Cardiac ventricle fibroblast (primary cell): ENCODE results near the gene TCTN3. TPM values are rescaled to one million over a fixed set of nuclear protein-coding genes. Genes with fewer than 3 reads are reported as not detected.

Source experiments
- total RNA-seq: library from RNA; depleted of rRNA; stranded (reverse); fragments of >200 nt; gene quantifications from 2 replicates; pipeline ENCODE4 v1.2.3, GENCODE V29; 2015

The TCTN3 gene, protein sequence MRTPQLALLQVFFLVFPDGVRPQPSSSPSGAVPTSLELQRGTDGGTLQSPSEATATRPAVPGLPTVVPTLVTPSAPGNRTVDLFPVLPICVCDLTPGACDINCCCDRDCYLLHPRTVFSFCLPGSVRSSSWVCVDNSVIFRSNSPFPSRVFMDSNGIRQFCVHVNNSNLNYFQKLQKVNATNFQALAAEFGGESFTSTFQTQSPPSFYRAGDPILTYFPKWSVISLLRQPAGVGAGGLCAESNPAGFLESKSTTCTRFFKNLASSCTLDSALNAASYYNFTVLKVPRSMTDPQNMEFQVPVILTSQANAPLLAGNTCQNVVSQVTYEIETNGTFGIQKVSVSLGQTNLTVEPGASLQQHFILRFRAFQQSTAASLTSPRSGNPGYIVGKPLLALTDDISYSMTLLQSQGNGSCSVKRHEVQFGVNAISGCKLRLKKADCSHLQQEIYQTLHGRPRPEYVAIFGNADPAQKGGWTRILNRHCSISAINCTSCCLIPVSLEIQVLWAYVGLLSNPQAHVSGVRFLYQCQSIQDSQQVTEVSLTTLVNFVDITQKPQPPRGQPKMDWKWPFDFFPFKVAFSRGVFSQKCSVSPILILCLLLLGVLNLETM
- 27.2 and 33.6 TPM in 2 replicates for total RNA-seq

GRCh38 chr10:95693668-95694534, at the start of gene TCTN3:
Gene TCTN3 (minus strand): TSS chr10:95693927. CDS start chr10:95693899, 28 bp downstream.

DNA sequence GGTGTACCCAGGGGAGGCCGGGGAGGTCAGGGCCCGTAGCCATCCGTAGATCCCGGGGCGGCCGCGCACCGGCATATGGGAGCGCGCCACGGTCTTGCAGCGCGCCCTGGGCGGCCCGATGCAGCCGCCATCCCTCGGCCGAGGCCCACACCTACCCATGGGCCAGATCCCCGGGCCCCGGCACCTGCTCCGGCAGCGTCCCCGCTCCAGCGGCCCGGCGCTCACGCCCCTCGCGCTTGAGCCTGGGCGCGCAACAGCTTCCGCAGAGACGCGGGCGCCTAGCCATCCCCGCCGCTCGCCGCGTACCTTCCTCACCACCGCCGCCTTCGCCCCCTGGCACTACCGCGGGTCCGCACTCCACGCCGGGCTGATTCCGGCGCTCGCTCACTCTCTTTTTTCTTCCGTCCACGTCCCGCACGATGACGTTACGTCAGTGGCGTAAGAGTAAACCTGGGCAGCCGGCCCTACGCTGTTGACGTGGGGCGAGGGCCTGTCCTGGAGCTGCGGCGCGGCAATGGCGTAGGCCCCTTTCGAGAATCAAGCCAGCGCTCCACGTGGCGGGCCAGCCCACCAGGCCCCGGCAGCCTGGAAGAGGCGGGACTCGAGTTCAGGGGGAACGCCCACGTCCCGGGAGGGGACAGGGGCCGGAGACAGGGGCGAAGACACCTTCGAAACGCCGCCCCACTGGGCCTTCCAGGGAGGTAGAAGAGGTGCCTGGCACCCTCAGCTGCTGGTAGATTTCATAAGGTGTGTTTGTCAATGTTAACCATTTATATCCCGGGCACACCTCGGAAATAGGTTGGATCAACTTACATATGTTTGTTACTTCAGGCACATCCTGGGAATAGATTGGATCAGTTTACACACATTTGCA, 37.2 kb downstream of the TCTN3 start, which contains the start of gene ALDH18A1:
TSS of gene ALDH18A1 (minus strand) at position 421 of the 874 bp plus-strand sequence. CDS start 3,334 bp downstream, outside the sequence.

Other genes starting within 250 kb of the TCTN3 start
- 1.00 and 2.4 TPM in 2 replicates for gene SORBS1, start 132.6 kb downstream of the TCTN3 start, total RNA-seq
- gene ALDH18A1, start 37.2 kb downstream of the TCTN3 start, total RNA-seq: 96.5 and 97.5 TPM in 2 replicates
- 0.49 and 0.75 TPM in 2 replicates for gene ENTPD1, start 62.2 kb upstream of the TCTN3 start, total RNA-seq
- gene CC2D2B, start 214.0 kb upstream of the TCTN3 start, total RNA-seq: not detected in 2 replicates